ENCODE data around the gene AADACL4.

GRCh38 chr1:12626888-12627287, 17.0 kb upstream of the AADACL4 start:
- TF ChIP-seq CTCF (optimal IDR thresholded peaks at IDR 0.05 in 1 of 3, IDR thresholded peaks at IDR 0.05 in 1 of 3, conservative IDR thresholded peaks at IDR 0.05 in 1 of 3; ENCODE audit: extremely low read depth in 1 of 3, insufficient read depth in 2 of 3, low read length in 3 of 3) (no peak), EZH2 (IDR thresholded peaks at IDR 0.05; ENCODE audit: low read length) (no peak)

All from keratinocyte (primary cell).